NCI-H1930 (cell line): ENCODE results near the gene CPLX1.
"Not testable (repeated sequence)": the region's sequence is repeated elsewhere in the genome, so short reads cannot be mapped to it uniquely, and the experiment has no call there.

Experiments
- DNase-seq, 2 experiments: peaks; one replicate each; lab custom pipeline; 2025; lab: John Stamatoyannopoulos, UW

Gene CPLX1

GRCh38 chr4:776743-777441, 49.0 kb downstream of the CPLX1 start:
- DNase-seq, result no peak

DNA sequence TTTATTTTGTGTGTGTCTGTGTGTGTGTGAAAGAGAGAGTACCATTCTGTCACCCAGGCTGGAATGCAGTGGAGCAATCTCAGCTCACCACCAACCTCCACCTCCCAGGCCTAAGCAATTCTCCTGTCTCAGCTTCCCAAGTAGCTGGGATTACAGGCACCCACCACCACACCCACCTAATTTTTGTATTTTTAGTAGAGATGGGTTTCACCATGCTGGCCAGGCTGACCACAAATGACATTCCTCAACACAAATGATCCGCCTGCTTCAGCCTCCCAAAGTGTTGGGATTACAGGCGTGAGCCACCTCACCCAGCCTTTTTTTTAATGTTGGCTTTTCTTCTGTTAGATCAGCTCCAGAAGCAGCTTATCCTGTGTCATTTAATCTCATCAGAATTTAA, 50.4 kb downstream of the CPLX1 start:
- not testable (repeated sequence) for DNase-seq

- not testable (repeated sequence) for DNase-seq
Measured at GRCh38 chr4:774419-775092, 51.4 kb downstream of the CPLX1 start.

DNA sequence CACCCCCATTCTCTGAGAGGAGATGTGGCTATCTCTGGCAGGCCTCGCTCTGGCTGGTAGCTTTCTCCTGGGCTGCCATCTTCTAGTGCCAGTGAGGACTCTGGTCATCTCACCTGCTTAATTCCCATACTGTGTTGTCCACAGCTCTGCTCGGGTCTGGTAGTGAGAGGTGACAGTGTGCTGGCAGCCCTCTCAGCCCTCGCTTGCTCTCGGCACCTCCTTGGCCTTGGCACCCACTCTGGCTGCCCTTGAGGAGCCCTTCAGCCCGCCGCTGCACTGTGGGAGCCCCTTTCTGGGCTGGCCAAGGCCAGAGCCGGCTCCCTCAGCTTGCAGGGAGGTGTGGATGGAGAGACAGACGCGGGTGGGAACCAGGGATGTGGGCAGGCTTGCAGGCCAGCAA, 52.7 kb downstream of the CPLX1 start:
- DNase-seq, result no peak

GRCh38 chr4:772776-773175, 53.2 kb downstream of the CPLX1 start:
- no peak for DNase-seq

DNA sequence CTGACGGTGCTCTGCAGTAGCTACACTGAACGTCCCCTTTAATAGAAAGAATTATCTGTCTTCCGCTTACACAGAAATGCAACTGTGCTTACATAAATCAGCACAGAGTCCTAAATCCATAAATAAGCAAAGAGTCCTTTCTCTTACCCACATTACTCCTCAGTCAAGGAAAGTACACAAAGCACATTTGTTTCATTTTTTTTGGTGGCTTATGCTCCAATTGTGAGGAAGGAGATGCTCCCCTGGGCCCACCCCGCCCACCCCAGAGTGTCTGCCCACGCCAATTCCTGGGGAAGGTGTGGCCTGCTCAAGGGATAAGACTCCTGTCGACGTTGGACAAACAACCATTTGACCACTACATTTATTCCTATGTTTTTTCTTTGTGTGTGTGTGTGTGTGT, 53.8 kb downstream of the CPLX1 start:
- DNase-seq, result no peak

DNA sequence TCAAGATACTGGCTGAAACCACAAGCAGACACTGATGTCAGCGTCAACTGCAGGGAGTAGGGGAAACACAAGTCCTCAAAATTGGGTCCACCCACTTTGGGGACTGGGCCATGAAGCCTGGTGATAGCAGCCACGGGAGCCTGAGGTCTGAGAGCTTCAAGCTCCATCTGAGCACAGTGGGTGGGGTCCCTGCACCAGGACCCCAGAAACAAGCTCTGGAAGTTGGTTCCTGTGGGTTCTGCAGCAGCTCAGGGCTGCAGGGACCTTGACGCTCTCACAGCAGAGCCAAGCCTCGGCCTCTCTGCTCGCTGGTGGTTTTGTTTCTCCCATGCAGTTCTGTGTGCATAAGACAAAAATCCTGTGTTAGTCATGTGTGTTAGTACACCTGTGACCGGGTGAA, 54.5 kb downstream of the CPLX1 start:
- DNase-seq, result no peak

DNA sequence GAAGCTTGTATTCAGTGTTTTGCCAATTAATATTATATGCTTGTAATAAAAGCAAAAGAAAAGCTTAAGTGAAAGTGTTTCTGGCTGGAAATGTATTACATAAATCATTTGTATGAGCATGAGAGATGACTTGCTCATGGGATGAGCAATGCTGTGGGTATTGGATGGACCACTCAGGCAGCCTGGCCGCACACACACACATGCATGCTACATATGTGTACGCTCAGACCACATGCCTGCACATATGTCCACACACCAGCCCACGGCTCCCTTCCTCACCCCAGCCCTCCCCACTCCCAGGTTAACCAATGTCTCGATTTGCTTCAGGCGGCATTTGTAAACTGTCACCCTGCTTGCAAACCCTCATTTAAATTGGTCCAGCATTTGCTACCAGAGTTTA, 55.9 kb downstream of the CPLX1 start:
- no peak for DNase-seq

- DNase-seq, result no peak
Measured at GRCh38 chr4:769511-769910, 56.4 kb downstream of the CPLX1 start.

GRCh38 chr4:768995-769394, 56.9 kb downstream of the CPLX1 start:
- no peak for DNase-seq

DNA sequence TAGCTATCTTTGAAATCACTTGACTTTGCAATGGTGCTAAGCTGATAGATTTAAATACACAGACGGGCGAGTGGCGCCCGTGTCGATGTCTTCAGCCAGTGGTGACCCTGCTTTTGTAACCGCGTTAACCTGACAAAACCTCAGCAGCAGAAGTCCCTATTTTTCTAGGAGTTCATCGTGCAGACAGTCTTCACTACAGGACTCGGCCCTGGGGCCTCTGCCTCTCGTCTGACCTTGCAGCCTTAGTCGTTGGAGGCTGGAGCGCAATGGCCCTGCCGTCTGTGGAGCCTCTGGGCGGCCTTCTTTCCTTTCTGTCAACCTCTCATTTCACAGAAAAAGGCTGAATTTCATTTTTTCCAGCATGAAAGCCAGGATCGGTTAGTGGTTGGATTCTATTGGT, 57.9 kb downstream of the CPLX1 start:
- DNase-seq, result no peak

- DNase-seq, result no peak
Measured at GRCh38 chr4:766559-767283, 59.2 kb downstream of the CPLX1 start.

- DNase-seq, result no peak
Measured at GRCh38 chr4:766152-766515, 59.8 kb downstream of the CPLX1 start.

- DNase-seq, result no peak
Measured at GRCh38 chr4:764405-765169, 61.3 kb downstream of the CPLX1 start.

DNA sequence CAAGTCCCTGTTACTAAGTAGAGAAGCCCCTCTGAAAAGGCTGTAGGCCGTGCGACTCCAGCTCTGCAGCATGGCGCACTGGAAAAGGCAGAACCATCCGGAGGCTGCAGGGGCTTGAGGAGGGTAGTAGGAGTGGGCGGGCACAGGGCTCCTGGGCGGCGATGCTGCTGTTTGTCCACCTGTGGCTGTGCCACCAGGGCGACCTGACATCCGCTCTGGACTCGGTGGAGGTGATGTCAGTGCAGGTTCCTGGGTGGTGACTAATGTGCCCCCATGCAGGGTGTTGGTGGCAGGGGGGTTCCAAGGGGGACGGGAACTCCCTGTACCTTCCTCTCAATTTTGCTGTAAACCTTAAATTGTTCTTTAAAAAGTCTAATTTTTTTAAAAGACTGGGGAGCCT, 62.0 kb downstream of the CPLX1 start:
- DNase-seq, result no peak

- no peak for DNase-seq
Measured at GRCh38 chr4:763191-763810, 62.6 kb downstream of the CPLX1 start.

GRCh38 chr4:762211-763190, 63.4 kb downstream of the CPLX1 start:
- DNase-seq, result no peak

DNA sequence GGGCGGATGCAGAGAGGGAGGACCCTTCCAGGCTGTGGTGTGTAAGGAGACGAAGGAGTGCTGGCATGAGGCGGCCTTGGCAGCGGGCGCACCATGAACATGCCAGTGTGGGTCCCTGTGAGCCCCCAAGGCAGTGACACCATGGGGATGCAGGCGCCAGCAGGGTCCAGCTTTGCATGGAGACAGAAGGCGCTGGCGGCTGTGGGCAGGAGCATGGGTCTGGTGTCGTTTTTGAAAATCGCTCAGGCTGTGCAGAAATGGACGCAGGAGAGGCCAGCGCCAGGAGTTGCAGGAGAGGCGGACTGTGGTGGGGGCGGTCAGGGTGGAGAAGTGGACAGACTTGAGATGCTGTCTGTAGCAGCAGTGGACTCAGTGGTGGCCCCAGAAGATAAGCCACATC, 64.2 kb downstream of the CPLX1 start:
- no peak for DNase-seq

- no peak for DNase-seq
Measured at GRCh38 chr4:761086-761485, 64.8 kb downstream of the CPLX1 start.

GRCh38 chr4:760616-761015, 65.3 kb downstream of the CPLX1 start:
- DNase-seq, result no peak

- not testable (repeated sequence) for DNase-seq
Measured at GRCh38 chr4:759810-760209, 66.1 kb downstream of the CPLX1 start.
